PC-3 (cell line): ENCODE results near the gene TBC1D14.

Source experiments
- CTCF ChIP-seq: fragments of 300-600 bp; sonication (generic); conservative IDR thresholded peaks from 2 replicates; pipeline ENCODE4 v1.5.1; 2017; ENCODE audit warnings: antibody characterized with exemption, low read depth, mild to moderate bottlenecking, low read length
- EZH2 ChIP-seq: fragments of 300-600 bp; sonication (generic); IDR thresholded peaks from one replicate; pipeline ENCODE4 v1.6.1; 2017; ENCODE audit warnings: antibody characterized with exemption, mild to moderate bottlenecking, low read length; ENCODE audit not compliant: unreplicated experiment
- EZH2phosphoT487 ChIP-seq: fragments of 300-600 bp; sonication (generic); IDR thresholded peaks from 2 replicates; pipeline ENCODE4 v1.6.1; 2018; ENCODE audit warnings: mild to moderate bottlenecking, antibody characterized with exemption, low read length, borderline replicate concordance

DNA sequence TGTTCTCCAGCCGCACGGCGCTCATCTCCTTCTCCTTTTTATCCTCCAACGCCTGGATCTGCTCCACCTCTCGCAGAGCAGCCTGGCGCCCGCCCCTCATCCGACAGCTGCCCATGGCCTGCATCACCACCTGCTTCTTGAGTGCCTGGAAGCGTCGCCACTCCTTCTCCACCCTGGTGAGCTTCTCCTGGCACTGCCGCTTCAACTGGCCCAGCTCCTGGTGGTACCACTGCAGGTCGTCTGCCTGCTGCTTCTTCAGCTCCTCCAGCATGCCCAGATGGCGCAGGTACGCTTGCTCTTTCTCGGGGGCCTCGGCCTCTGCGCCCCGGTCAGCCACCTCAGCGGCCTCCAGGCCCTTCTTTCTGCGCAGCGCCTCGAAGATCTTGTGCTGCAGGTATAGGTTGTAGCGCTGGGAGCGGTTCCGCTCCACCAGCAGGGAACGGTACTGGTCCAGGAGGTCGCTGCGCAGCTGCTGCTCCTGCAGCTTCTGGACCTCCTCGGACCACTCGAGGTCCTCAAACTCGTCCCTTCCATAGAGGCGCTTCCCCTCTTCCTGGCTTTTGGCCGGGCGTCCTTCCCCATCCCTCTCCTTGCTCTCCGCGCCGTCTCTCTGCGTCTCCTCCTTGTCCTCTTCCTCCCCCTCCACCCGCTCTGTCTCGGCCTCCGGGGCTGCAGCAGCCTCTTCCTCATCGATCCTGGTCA lies 132.3 kb downstream of the TBC1D14 start:
- TF ChIP-seq CTCF (no peak), EZH2 (no peak), EZH2phosphoT487 (no peak)
